Measurements from ENCODE around the gene ODF2. TPM values are rescaled to one million over a fixed set of nuclear protein-coding genes. Genes with fewer than 3 reads are reported as not detected.

Gene ODF2
- total RNA-seq, 1 donor from 2014 or later: 42.4 TPM

- no peak for TF ChIP-seq CTCF (IDR thresholded peaks at IDR 0.05; ENCODE audit: unreplicated experiment)
- no peak for DNase-seq (ENCODE audit: low spot score in 2 of 2, unreplicated experiment in 2 of 2)
- Mint-ChIP-seq H3K4me3 (no peak overlapping the region), H3K9me3 (no peaks in the 10 kb centered on the region), H3K27ac (no peak overlapping the region), H3K27me3 (ENCODE audit: low read depth) (no peaks in the 10 kb centered on the region), H3K36me3 (peaks cover 44% of the 10 kb centered on the region), H3K4me1 (no peaks in the 10 kb centered on the region)
Observed at GRCh38 chr9:128484686-128485413, 29.0 kb downstream of the ODF2 start.

- no peaks in the 10 kb centered on the region for H3K4me1 Mint-ChIP-seq
- no peaks in the 10 kb centered on the region for H3K9me3 Mint-ChIP-seq
Observed at GRCh38 chr9:128485414-128485855, 29.6 kb downstream of the ODF2 start.

GRCh38 chr9:128486201-128486600 lies 30.4 kb downstream of the ODF2 start:
- Mint-ChIP-seq H3K27me3 (ENCODE audit: low read depth) (no peaks in the 10 kb centered on the region), H3K36me3 (peaks cover 44% of the 10 kb centered on the region), H3K27ac (no peak overlapping the region), H3K4me1 (no peaks in the 10 kb centered on the region), H3K4me3 (no peak overlapping the region), H3K9me3 (no peaks in the 10 kb centered on the region)
- no peak for DNase-seq (ENCODE audit: low spot score in 2 of 2, unreplicated experiment in 2 of 2)
- no peak for TF ChIP-seq CTCF (IDR thresholded peaks at IDR 0.05; ENCODE audit: unreplicated experiment)

More at GRCh38 chr9:128485414-128485855, 29.6 kb downstream of the ODF2 start:
- H3K4me3 Mint-ChIP-seq: no peak overlapping the region
- no peak for TF ChIP-seq CTCF (IDR thresholded peaks at IDR 0.05; ENCODE audit: unreplicated experiment)
- H3K27ac Mint-ChIP-seq: no peak overlapping the region
- H3K27me3 Mint-ChIP-seq (ENCODE audit: low read depth): no peaks in the 10 kb centered on the region
- no peak for DNase-seq (ENCODE audit: low spot score in 2 of 2, unreplicated experiment in 2 of 2)
- H3K36me3 Mint-ChIP-seq: peaks cover 45% of the 10 kb centered on the region

GRCh38 chr9:128493424-128493823 lies 37.6 kb downstream of the ODF2 start:
- Mint-ChIP-seq H3K9me3 (no peaks in the 10 kb centered on the region), H3K36me3 (peaks cover 21% of the 10 kb centered on the region), H3K4me3 (no peak overlapping the region), H3K27ac (no peak overlapping the region), H3K4me1 (no peaks in the 10 kb centered on the region), H3K27me3 (ENCODE audit: low read depth) (no peaks in the 10 kb centered on the region)
- DNase-seq (ENCODE audit: low spot score in 2 of 2, unreplicated experiment in 2 of 2): no peak
- no peak for TF ChIP-seq CTCF (IDR thresholded peaks at IDR 0.05; ENCODE audit: unreplicated experiment)

GRCh38 chr9:128494108-128494745 lies 38.4 kb downstream of the ODF2 start:
- TF ChIP-seq CTCF (IDR thresholded peaks at IDR 0.05; ENCODE audit: unreplicated experiment): no peak
- Mint-ChIP-seq H3K4me3 (no peak overlapping the region), H3K27ac (no peak overlapping the region), H3K27me3 (ENCODE audit: low read depth) (no peaks in the 10 kb centered on the region), H3K36me3 (peaks cover 19% of the 10 kb centered on the region), H3K4me1 (no peaks in the 10 kb centered on the region), H3K9me3 (no peaks in the 10 kb centered on the region)
- DNase-seq (ENCODE audit: low spot score in 2 of 2, unreplicated experiment in 2 of 2): no peak

Data from mesothelial cell of epicardium (in vitro differentiated cells).